Bronchial epithelial cell (primary cell): ENCODE results near the gene AGAP5. TPM values are rescaled to one million over a fixed set of nuclear protein-coding genes. Genes with fewer than 3 reads are reported as not detected.

Source experiments
- DNase-seq: peaks from one replicate; pipeline ENCODE4 v3.0.0-alpha.2; 2010; ENCODE audit warnings: low read depth
- FAIRE-seq: peaks from 2 replicates; lab custom pipeline; 2011; peaks lifted over from hg19 to GRCh38; lab: Jason Lieb, UNC
- H3K27me3 ChIP-seq: 2 replicates; pipeline ENCODE4 v1.5.1; 2011; ENCODE audit warnings: low read length; ENCODE audit not compliant: control insufficient read depth, insufficient read depth
- H3K36me3 ChIP-seq: 2 replicates; pipeline ENCODE4 v1.5.1; 2011; ENCODE audit warnings: low read length; ENCODE audit not compliant: control insufficient read depth, insufficient read depth
- H3K4me3 ChIP-seq: 2 replicates; pipeline ENCODE4 v1.5.1; 2011; ENCODE audit warnings: mild to moderate bottlenecking, low read depth, low read length, control low read depth
- CTCF ChIP-seq: IDR thresholded peaks from 2 replicates; pipeline ENCODE4 v1.5.1; 2011; ENCODE audit warnings: mild to moderate bottlenecking, moderate library complexity, low read length, control low read depth, inconsistent platforms; ENCODE audit not compliant: insufficient read depth, severe bottlenecking
- total RNA-seq: library from RNA; depleted of rRNA; stranded (reverse); fragments of >200 nt; gene quantifications from 2 replicates; pipeline ENCODE4 v1.2.1, GENCODE V29; 2014

The AGAP5 gene
- total RNA-seq, 1 donor from 2014 or later: 3.7 TPM

DNA sequence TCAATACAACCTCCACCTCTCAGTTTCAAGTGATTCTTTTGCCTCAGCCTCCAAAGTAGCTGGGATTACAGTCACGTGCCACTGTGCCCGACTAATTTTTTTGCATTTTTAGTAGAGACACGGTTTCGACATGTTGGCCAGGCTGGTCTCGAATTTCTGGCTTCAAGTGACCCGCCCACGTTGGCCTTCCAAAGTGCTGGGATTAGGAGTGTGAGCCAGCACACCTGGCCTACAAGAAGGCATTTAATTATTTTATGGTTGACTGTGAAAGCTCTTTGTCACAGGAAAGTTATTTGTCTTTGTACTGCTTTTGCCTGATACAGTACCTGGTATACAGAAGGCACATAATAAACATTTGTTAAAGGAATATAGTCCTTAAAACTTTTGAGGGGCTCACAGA, 69.5 kb downstream of the AGAP5 start:
- no peak for FAIRE-seq
- Histone ChIP-seq H3K4me3 (no peak overlapping the region), H3K36me3 (no peaks in the 10 kb centered on the region), H3K27me3 (no peaks in the 10 kb centered on the region)
- no peak for TF ChIP-seq CTCF
- peak; percentile 37 for DNase-seq

GRCh38 chr10:73627300-73627699, 70.6 kb downstream of the AGAP5 start:
- H3K27me3 ChIP-seq: no peaks in the 10 kb centered on the region
- DNase-seq (no peak), FAIRE-seq (no peak)
- H3K4me3 ChIP-seq: no peak overlapping the region
- no peak for TF ChIP-seq CTCF
- no peaks in the 10 kb centered on the region for H3K36me3 ChIP-seq

DNA sequence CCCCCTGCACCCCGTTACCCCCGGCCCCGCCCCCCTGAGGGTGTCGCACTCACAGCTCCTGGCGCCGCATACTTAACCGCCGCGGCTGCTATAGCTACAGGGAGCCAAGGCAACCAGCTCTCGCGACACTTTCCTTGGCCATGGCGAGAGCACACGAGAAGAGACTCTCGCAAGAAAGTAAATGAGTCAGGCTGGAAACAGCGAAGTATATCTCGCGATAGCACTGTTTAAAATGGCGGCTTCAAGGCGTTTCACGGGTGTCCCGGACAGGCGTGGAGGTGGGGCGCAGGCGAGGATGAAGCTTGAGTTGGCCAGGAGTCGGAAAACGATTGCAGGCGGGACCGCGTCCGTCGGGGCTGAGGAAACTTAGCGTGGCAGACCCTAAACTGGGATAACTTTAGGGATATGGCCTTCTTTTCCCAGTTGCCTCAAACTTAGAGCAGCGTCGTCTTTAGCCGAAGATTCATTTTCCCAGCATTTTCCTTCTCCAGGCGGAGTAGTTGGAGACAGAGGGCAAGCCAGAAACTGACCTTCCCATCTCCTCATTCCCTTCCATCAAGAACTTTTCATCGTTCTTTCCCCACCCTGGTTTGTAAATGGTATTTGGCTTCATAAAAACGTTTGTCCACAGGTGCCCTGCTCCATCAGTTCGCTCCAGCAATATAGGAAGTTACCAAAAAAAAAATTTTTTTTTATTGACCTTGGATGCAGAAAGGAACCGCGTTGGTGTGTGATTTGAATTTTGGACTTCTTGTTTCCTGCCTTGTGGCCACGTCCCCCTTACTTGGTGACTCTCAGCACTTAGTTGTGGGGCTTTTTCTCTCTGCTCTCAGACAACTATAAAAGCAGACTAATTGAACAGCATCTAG, 71.8 kb downstream of the AGAP5 start:
- TF ChIP-seq CTCF: no peak
- FAIRE-seq (no peak), DNase-seq (peak; percentile 98)

DNA sequence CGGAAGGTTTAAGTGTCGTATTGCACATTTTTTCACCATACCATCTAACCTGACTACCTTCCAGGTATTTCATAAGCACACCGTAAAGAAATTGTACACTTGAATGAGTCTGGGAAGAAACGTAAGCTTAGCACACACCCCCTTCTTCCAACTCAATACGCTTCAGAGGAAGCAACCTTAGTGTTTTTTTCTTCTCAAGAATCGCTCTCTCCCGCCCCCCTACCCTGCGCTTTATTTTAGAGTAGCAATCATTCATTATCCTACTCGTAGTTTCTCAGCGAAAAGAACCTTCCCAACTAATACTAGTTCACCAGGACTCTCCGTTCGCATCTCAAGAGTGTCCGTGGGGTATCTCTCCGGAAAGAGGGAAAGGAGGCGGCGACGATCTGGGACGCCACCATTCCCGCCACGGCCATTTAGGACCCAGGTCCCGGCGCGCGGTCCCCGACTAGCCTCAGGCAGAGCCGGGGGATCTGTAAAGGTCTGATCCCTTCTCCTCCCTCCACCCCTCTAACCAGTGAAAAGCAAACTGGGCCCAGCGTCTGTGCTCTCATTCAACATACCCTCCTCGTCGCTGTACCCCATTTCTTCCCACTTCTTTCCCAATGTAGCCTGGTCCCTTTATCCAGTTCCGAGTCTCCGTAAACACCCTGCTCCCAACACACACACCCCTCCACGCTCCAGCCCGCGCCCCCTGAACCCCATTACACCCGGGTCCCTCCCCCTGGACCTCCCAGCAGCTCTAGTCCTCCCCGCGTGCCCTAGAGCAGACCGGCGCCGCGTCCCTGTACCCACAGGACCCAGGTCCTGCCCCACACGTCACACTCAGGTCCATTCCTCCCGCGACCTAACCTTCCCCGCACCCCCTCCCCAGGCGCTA, 72.7 kb downstream of the AGAP5 start:
- no peak for FAIRE-seq
- Histone ChIP-seq H3K36me3 (no peaks in the 10 kb centered on the region), H3K4me3 (peak overlapping the region; percentile 92), H3K27me3 (no peaks in the 10 kb centered on the region)
- DNase-seq: peak; percentile 68
- TF ChIP-seq CTCF: no peak

More for the DNA sequence above, 71.8 kb downstream of the AGAP5 start:
- Histone ChIP-seq H3K36me3 (no peaks in the 10 kb centered on the region), H3K27me3 (no peaks in the 10 kb centered on the region), H3K4me3 (peak overlapping the region; percentile 92)

Other genes with a start within 250 kb of the AGAP5 start
- gene PPP3CB, start 202.1 kb downstream of the AGAP5 start, total RNA-seq: 20.6 and 24.7 TPM in 2 replicates
- 5.8 and 24.5 TPM in 2 replicates for gene USP54, start 106.8 kb downstream of the AGAP5 start, total RNA-seq
- not detected in 2 replicates for gene MYOZ1, start 56.6 kb downstream of the AGAP5 start, total RNA-seq
- under 0.01 TPM in 1 of 2 replicates, not detected in the other for gene SYNPO2L, start 42.1 kb downstream of the AGAP5 start, total RNA-seq
- gene SEC24C, start 46.3 kb upstream of the AGAP5 start, total RNA-seq: 55.0 and 92.4 TPM in 2 replicates
- gene CHCHD1, start 83.9 kb upstream of the AGAP5 start, total RNA-seq: 13.2 and 25.1 TPM in 2 replicates
- 27.1 and 43.1 TPM in 2 replicates for gene ZSWIM8, start 87.5 kb upstream of the AGAP5 start, total RNA-seq
- 5.3 and 10.2 TPM in 2 replicates for gene NDST2, start 113.5 kb upstream of the AGAP5 start, total RNA-seq
- 13.4 and 16.5 TPM in 2 replicates for gene CAMK2G, start 176.4 kb upstream of the AGAP5 start, total RNA-seq
- 26.3 and 30.0 TPM in 2 replicates for gene PLAU, start 213.0 kb upstream of the AGAP5 start, total RNA-seq